Measurements from ENCODE around the gene RAF1. TPM values are rescaled to one million over a fixed set of nuclear protein-coding genes. Genes with fewer than 3 reads are reported as not detected.

Gene RAF1
- total and polyA plus RNA-seq, 2 of the 8 experiments (the other 6 are each of a cell fraction or from before 2014, with no cell fraction given): 103 to 118 TPM

- Histone ChIP-seq H2AK5ac (ENCODE audit: low read depth, low read length) (no peak overlapping the region), H2BK15ac (ENCODE audit: low read length) (no peak overlapping the region), H4K8ac (ENCODE audit: extremely low read depth, insufficient read depth, low read length) (no peak overlapping the region), H3K36me3 (ENCODE audit: control insufficient read depth in 2 of 4, insufficient read depth in 4 of 4, low read length in 3 of 4) (peaks cover 6 to 29% (median 9%) of the 10 kb centered on the region in 4 experiments; a peak in 7 of 8 replicates), H3K23me2 (ENCODE audit: low read depth, low read length) (no peaks in the 10 kb centered on the region), H2AFZ (ENCODE audit: low read length) (no peak overlapping the region), H2BK12ac (ENCODE audit: low read depth, low read length) (no peak overlapping the region), H3K14ac (ENCODE audit: insufficient read length) (no peak overlapping the region), H3K23ac (ENCODE audit: insufficient read length) (no peak overlapping the region), H3K4me1 (replicated peaks in 1 of 4; ENCODE audit: control insufficient read depth in 3 of 4, insufficient read depth in 4 of 4, low read length in 3 of 4) (peaks cover 0 to 7% (median 2%) of the 10 kb centered on the region in 4 experiments; a peak in 3 of 7 replicates), H4K5ac (ENCODE audit: insufficient read length, low read depth, low read length) (no peak overlapping the region), H4K91ac (replicated peaks; ENCODE audit: insufficient read length, low read length) (no peak overlapping the region), H3K9ac (replicated peaks in 1 of 4; ENCODE audit: extremely low read depth in 1 of 4, low read depth in 3 of 4, low read length in 3 of 4) (no peak overlapping the region), H3K4me3 (ENCODE audit: extremely low read depth in 1 of 4, insufficient read depth in 2 of 4, low read depth in 3 of 4, low read length in 4 of 4) (no peak overlapping the region), H2BK20ac (ENCODE audit: low read length) (no peak overlapping the region), H3K18ac (ENCODE audit: extremely low read depth, low read length) (no peak overlapping the region), H3K4me2 (ENCODE audit: insufficient read depth in 1 of 2, low read depth in 2 of 2, low read length in 2 of 2) (no peak overlapping the region), H2BK120ac (replicated peaks; ENCODE audit: low read depth, low read length) (no peak overlapping the region), H2BK5ac (ENCODE audit: low read depth, low read length) (no peak overlapping the region), H3K9me3 (ENCODE audit: insufficient read depth in 2 of 2, low read depth in 1 of 2, low read length in 1 of 2) (no peaks in the 10 kb centered on the region), H3K27me3 (replicated peaks in 1 of 4; ENCODE audit: control insufficient read depth in 3 of 4, extremely low read depth in 1 of 4, insufficient read depth in 3 of 4, low read length in 3 of 4) (no peaks in the 10 kb centered on the region), H3K79me2 (ENCODE audit: control insufficient read depth in 1 of 2, insufficient read depth in 2 of 2, low read length in 2 of 2) (peaks cover 10 to 61% of the 10 kb centered on the region in 2 experiments), H3K79me1 (ENCODE audit: low read depth, low read length) (peaks cover 3% of the 10 kb centered on the region; the same call in 1 of the 2 replicates), H3K56ac (replicated peaks; ENCODE audit: insufficient read length, low read depth, low read length) (no peak overlapping the region), H3K27ac (ENCODE audit: low read depth, low read length) (no peak overlapping the region), H4K20me1 (replicated peaks in 1 of 2; ENCODE audit: control insufficient read depth in 1 of 2, insufficient read depth in 2 of 2, low read length in 2 of 2) (peaks cover 6 to 8% of the 10 kb centered on the region in 2 experiments), H3K4ac (replicated peaks; ENCODE audit: insufficient read length, low read depth, low read length) (no peak overlapping the region)
- DNase-seq (ENCODE audit: low read depth in 1 of 2, low spot score in 2 of 2) (no peak), FAIRE-seq (no peak)
- POLR2A ChIA-PET (ENCODE audit: partially characterized antibody): interaction anchor here (0.6 to 1.0 kb wide), 2 partner anchors 13 to 46 kb away, joined by 3 to 5 read pairs; no protein-coding TSS in a partner anchor
- 92% methylated on average over 6 of the region's 6 CpGs; no CpG with 5 or more reads in 1 of the 2 experiments for WGBS, 2 experiments (ENCODE audit: extremely low coverage in 1 of 2, insufficient coverage in 1 of 2, insufficient read length in 1 of 2, insufficient replicate concordance in 2 of 2, low coverage in 1 of 2, low lambda C conversion rate in 2 of 2, missing lambda C conversion rate in 1 of 2)
- CTCF ChIA-PET (ENCODE audit: partially characterized antibody): interaction anchor here (0.6 kb wide), 2 partner anchors 34 to 75 kb away, joined by 3 to 5 read pairs; no protein-coding TSS in a partner anchor
- TF ChIP-seq JUND (IDR thresholded peaks at IDR 0.05; ENCODE audit: low read length) (no peak), CHD2 (IDR thresholded peaks at IDR 0.05; ENCODE audit: low read length) (no peak)
Observed at GRCh38 chr3:12618426-12618825, 45.5 kb downstream of the RAF1 start.
